Naive thymus-derived CD8-positive, alpha-beta T cell (primary cell): ENCODE results near the gene ZCCHC24. TPM values are rescaled to one million over a fixed set of nuclear protein-coding genes. Genes with fewer than 3 reads are reported as not detected.

Experiments used
- ATAC-seq, 2 donors: fragments of 150-1000 bp; cut with Tn5 transposase in 1 of 2; sonication (Bioruptor Pico), chemical (Tn5 transposase) in 1 of 2; 1 replicate in 1 of 2; 2 replicates in 1 of 2; pipeline ENCODE4 v1.10.0; 2021; ENCODE audit warnings: mild to moderate bottlenecking in 2 of 2, moderate library complexity in 2 of 2
- POLR2A ChIA-PET: fragments of 350-600 bp; sonication (Branson Sonifier 250); formaldehyde crosslinking; loops from one replicate; lab custom pipeline; 2021; ENCODE audit warnings: antibody characterized with exemption; lab: Charles Lee
- DNase-seq, 10 donors: peaks; one replicate each; pipeline versions ENCODE4 v3.0.0 to v3.0.0-alpha.2; 2020 to 2022
- H3K27ac Mint-ChIP-seq, 10 donors: one replicate each; pipeline ENCODE4 v1.8.0; 2020 to 2022; ENCODE audit warnings: mild to moderate bottlenecking in 10 of 10, mixed read lengths in 10 of 10, moderate library complexity in 4 of 10, inconsistent platforms in 1 of 10
- H3K27me3 Mint-ChIP-seq, 5 donors: one replicate each; pipeline ENCODE4 v1.8.0; 2021 to 2022; ENCODE audit warnings: mixed read lengths in 5 of 5
- H3K36me3 Mint-ChIP-seq, 3 donors: one replicate each; pipeline ENCODE4 v1.8.0; 2020 to 2022; ENCODE audit warnings: mixed read lengths in 3 of 3, mild to moderate bottlenecking in 2 of 3, inconsistent platforms in 1 of 3
- H3K4me1 Mint-ChIP-seq, 4 donors: one replicate each; pipeline ENCODE4 v1.8.0; 2021 to 2022; ENCODE audit warnings: mixed read lengths in 4 of 4
- H3K4me3 Mint-ChIP-seq, 10 donors: one replicate each; pipeline ENCODE4 v1.8.0; 2020 to 2022; ENCODE audit warnings: mild to moderate bottlenecking in 10 of 10, mixed read lengths in 10 of 10, moderate library complexity in 6 of 10, inconsistent platforms in 1 of 10
- H3K9me3 Mint-ChIP-seq, 9 donors: one replicate each; pipeline ENCODE4 v1.8.0; 2020 to 2022; ENCODE audit warnings: mixed read lengths in 9 of 9, mild to moderate bottlenecking in 3 of 9, inconsistent platforms in 1 of 9, moderate library complexity in 1 of 9
- polyA plus RNA-seq, 3 donors: library from polyadenylated mRNA; unstranded; fragments of 300-500 nt; fragmentation: Illumina TruSeq; gene quantifications; one replicate each; pipeline ENCODE4 v1.2.3, GENCODE V29; 2021
- total RNA-seq, 8 experiments: library from RNA in 2 of 8; stranded (reverse) in 2 of 8; gene quantifications; one replicate each; pipeline ENCODE4 v1.2.3 and lab custom pipeline; 2021 to 2026

Gene ZCCHC24
- total and polyA plus RNA-seq, 5 experiments from 2014 or later = 0.12 to 1.7 (median 0.65) TPM

DNA sequence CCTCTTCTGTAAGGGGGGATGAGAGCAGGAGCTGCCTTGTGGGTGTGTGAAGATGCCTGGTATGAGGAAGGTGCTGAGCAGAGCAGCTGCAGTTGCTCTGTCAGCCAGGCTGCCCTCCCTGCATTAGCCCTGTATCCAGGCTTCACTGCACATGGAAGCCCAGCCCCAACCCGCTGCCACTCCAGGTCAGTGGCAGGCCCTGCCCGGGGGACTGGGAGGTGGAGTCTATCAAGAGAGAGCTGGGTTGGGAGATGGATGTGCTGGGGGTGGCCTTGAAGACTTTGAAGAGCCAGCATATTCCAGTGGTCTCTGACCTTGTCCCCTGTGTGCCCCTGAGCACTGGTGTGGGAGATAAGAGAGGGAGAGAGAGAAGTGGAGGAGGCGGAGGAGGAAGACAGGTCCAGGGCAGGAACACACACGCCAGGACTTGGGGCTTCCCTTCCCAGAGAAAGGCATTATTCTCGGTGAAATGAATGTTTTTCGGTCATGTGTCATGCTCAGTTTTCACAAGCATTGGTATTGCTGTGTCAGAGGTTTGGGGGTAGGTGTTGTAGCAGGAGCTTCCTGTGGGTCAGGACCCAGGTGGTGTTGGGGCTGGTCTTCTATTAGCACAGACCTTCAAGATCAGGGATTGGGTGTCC is 95.5 kb downstream of the ZCCHC24 start:
- Mint-ChIP-seq H3K27me3 (no peaks in the 10 kb centered on the region), H3K4me1 (peaks cover 11 to 41% (median 30%) of the 10 kb centered on the region in 4 donors), H3K27ac (peak overlapping the region in 6 of 10 donors; percentile 9 to 92 (median 69)), H3K9me3 (no peaks in the 10 kb centered on the region), H3K4me3 (peak overlapping the region in 4 of 10 donors; percentile 4 to 73 (median 41)), H3K36me3 (peaks cover 0 to 49% (median 35%) of the 10 kb centered on the region in 3 donors)
- DNase-seq = no peak
- ATAC-seq = no peak
- POLR2A ChIA-PET = interaction anchor here (1.1 kb wide), 1 partner anchor 27 kb away, joined by 3 read pairs; no protein-coding TSS in a partner anchor

DNA sequence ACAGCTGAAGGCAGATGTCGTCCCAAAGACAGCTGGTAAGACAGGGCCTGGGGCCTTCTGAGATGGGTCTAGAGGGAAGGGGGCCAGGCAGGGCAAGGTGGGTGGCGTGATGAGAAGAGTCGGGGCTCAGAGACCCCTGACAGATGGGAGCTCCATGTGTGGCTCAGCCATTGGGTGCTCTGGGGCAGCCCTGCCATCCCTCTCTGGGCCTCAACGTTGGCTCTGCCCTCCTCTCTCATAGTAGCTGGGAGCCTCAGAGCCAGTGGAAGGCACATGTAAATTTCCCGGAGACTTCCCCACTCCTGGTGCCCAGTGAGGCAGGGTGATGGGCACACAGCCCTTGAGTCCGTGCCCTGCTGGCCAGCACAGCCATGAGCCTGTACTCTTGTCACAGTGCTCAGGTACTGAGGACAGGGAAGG is 96.3 kb downstream of the ZCCHC24 start:
- Mint-ChIP-seq H3K4me1 (peaks cover 12 to 36% (median 29%) of the 10 kb centered on the region in 4 donors), H3K27me3 (no peaks in the 10 kb centered on the region), H3K27ac (peak overlapping the region; percentile 66 to 92 (median 89)), H3K36me3 (peaks cover 0 to 41% (median 28%) of the 10 kb centered on the region in 3 donors), H3K9me3 (no peaks in the 10 kb centered on the region), H3K4me3 (peak overlapping the region; percentile 73 to 90 (median 82))
- DNase-seq (no peak), ATAC-seq (no peak)
- POLR2A ChIA-PET = interaction anchor here (0.6 to 2.7 kb wide), 3 partner anchors 9 to 96 kb away, joined by 3 to 10 read pairs (median 7); partner anchors contain the start of gene ZCCHC24

DNA sequence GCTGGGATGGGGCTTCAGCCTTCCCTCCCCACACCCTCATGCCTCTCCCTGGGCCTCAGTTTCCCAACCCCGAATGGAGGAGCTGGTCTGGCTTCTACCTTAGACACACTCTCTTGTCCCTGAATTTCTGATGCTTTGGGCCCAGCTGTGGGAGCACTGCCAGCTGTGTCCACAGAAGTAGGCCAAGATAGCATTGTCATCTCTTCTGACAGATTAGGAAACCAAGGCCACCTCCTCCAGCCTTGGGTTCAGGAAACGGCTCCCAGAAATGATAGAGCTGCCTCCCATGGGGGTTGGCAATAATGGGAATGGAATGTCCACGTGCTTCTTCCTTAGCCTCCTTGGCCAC is 96.8 kb downstream of the ZCCHC24 start:
- DNase-seq = no peak
- Mint-ChIP-seq H3K27ac (peak overlapping the region; percentile 66 to 92 (median 89)), H3K4me1 (peaks cover 14 to 32% (median 28%) of the 10 kb centered on the region in 4 donors), H3K27me3 (no peaks in the 10 kb centered on the region), H3K9me3 (no peaks in the 10 kb centered on the region), H3K4me3 (peak overlapping the region; percentile 73 to 90 (median 82)), H3K36me3 (peaks cover 0 to 36% (median 24%) of the 10 kb centered on the region in 3 donors)
- no peak for ATAC-seq
- POLR2A ChIA-PET = interaction anchor here (0.6 to 3.2 kb wide), 4 partner anchors 10 to 106 kb away, joined by 3 to 12 read pairs (median 8); partner anchors contain the start of gene ZCCHC24

DNA sequence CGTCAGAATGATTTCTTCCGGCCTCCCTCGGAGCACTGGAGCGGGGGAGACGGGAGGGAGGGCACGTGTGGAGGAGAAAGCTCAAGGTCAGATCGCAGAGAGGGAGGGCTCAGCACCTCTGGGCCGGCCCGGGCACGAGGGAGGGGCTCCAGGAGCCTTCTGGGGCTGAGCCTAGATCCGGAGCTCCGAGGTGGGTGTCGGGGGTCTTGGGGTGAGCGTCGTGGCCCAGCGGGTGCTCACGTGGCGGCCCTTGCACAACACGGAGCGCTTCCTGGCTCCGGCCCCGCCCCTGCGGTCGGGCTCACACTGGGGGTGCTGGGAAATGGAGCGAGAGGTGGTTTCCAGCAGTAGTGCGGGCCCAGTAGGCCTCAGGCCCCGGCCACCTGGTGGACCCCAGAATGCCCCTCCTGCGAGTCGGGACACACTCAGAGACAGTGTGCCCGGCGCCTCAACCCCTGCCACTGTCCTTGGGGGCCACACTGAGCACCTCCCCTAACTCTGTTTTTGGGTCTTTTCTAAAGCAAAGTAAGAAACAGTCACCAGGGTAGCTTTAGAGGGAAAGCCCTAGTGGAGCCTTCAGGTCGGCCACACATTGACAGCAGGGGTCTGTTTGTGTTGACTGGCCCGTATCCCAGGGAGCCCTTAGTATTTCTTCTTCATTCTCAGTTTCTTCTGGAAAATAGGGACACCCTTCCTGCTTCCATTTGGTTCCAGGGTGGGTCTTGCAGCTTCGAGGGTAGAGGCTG is 97.4 kb downstream of the ZCCHC24 start:
- DNase-seq (peak; percentile 40 to 74 (median 60)), ATAC-seq (peak; percentile 54 to 64)
- POLR2A ChIA-PET = interaction anchor here (0.6 to 6.4 kb wide), 6 partner anchors 10 to 106 kb away, joined by 3 to 41 read pairs (median 8); partner anchors contain the start of gene ZCCHC24
- Mint-ChIP-seq H3K36me3 (peaks cover 0 to 31% (median 18%) of the 10 kb centered on the region in 3 donors), H3K4me3 (peak overlapping the region; percentile 73 to 90 (median 82)), H3K27ac (peak overlapping the region; percentile 66 to 92 (median 89)), H3K27me3 (no peaks in the 10 kb centered on the region), H3K4me1 (peaks cover 12 to 28% (median 26%) of the 10 kb centered on the region in 4 donors), H3K9me3 (no peaks in the 10 kb centered on the region)

DNA sequence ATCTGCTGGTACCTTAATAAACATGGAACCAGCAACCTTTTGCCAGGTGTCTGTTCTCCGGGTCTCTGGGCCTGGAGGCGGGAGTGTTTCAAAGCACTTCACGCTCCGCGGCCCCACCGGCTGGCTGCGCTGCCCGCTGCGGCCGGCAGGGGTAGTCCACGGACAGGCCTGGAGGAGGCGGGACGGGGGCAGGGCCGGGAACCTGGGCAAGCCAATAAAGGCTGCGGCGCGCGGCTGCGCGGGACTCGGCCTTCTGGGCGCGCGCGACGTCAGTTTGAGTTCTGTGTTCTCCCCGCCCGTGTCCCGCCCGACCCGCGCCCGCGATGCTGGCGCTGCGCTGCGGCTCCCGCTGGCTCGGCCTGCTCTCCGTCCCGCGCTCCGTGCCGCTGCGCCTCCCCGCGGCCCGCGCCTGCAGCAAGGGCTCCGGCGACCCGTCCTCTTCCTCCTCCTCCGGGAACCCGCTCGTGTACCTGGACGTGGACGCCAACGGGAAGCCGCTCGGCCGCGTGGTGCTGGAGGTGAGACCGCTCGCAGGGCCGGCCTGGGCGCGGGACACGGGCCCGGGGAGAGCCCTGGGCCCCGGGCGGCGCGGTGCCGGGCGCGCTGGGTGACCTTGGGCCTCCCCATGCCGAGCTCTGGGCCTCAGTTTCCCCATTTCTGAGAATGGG is 98.1 kb downstream of the ZCCHC24 start, which contains the start of gene PPIF:
PPIF (plus strand) TSS at position 244 of the 668 bp plus-strand sequence; CDS start at position 324, 80 bp downstream.
- peak within 1 kb of the TSS; percentile 73 to 90 (median 82) for H3K4me3 Mint-ChIP-seq
- no peaks in the 10 kb centered on the region for H3K9me3 Mint-ChIP-seq
- H3K4me1 Mint-ChIP-seq = peaks cover 13 to 28% (median 25%) of the 10 kb centered on the region in 4 donors
- peak within 1 kb of the TSS; percentile 66 to 92 (median 89) for H3K27ac Mint-ChIP-seq
- H3K36me3 Mint-ChIP-seq = peaks cover 0 to 25% (median 12%) of the 10 kb centered on the region in 3 donors
- H3K27me3 Mint-ChIP-seq = no peaks in the 10 kb centered on the region
- DNase-seq (peak; percentile 82 to 93 (median 88)), ATAC-seq (peak; percentile 89 to 91)
- POLR2A ChIA-PET = interaction anchor here (0.9 to 6.4 kb wide), 6 partner anchors 11 to 105 kb away, joined by 3 to 41 read pairs (median 8); partner anchors contain the start of gene ZCCHC24

DNA sequence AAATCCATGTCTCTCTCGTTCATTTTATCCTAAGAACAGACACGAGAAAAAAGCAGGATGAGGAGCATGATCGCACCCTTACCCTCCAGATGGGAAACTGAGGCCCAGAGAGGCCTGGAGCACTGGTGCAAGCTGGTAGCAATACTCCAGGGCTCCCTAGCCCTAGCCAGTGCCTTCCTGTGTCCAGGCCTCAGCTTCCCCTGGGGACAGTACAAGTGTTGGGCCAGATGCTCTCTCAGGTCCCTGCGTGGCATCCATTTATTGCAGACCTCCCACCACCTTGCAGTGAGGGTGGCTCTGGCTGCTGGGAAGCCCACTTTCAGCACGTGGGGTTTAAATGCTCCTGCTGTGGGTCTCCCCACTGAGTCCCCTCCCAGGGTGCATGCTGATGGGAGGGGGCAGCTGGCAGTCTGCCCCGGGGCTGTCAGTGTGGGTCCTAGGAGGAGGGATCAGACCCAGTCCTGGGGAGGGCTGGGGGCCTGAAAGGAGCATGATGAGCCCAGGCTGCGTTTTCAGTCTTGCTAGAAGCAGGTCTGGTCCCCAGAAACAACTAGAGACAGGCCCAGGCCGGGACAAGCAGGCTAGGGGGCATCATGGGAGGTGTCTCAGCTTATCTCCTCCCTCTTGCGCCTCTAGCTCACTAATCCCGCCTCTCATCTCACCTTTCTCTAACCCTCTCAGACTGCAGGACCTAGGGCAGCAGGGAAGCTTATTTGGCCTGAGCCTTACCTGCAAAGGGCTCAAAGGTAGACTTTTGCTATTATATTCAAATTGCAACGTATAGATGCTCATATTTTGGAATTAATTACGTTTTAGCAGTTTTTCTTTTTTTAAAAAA is 98.8 kb downstream of the ZCCHC24 start:
- Mint-ChIP-seq H3K36me3 (peaks cover 0 to 17% (median 8%) of the 10 kb centered on the region in 3 donors), H3K27me3 (no peaks in the 10 kb centered on the region), H3K4me3 (peak overlapping the region in 8 of 10 donors; percentile 8 to 85 (median 44)), H3K27ac (peak overlapping the region in 3 of 10 donors; percentile 34 to 78 (median 61)), H3K4me1 (peaks cover 13 to 28% (median 25%) of the 10 kb centered on the region in 4 donors), H3K9me3 (no peaks in the 10 kb centered on the region)
- DNase-seq = peak in 3 of 10 donors; percentile 14 to 22 (median 19)
- POLR2A ChIA-PET = interaction anchor here (0.9 to 6.4 kb wide), 4 partner anchors 11 to 104 kb away, joined by 3 to 41 read pairs (median 11); no protein-coding TSS in a partner anchor
- peak in 1 of 2 donors; percentile 31 for ATAC-seq

GRCh38 chr10:79346012-79346340 is 99.4 kb downstream of the ZCCHC24 start:
- Mint-ChIP-seq H3K36me3 (peaks cover 0 to 16% (median 7%) of the 10 kb centered on the region in 3 donors), H3K27me3 (no peaks in the 10 kb centered on the region), H3K27ac (peak overlapping the region in 2 of 10 donors; percentile 61 to 78), H3K4me3 (peak overlapping the region in 4 of 10 donors; percentile 18 to 48 (median 39)), H3K9me3 (no peaks in the 10 kb centered on the region), H3K4me1 (peaks cover 13 to 28% (median 24%) of the 10 kb centered on the region in 4 donors)
- no peak for ATAC-seq
- no peak for DNase-seq
- POLR2A ChIA-PET = interaction anchor here (3.2 to 6.4 kb wide), 2 partner anchors 24 to 104 kb away, joined by 12 to 41 read pairs; no protein-coding TSS in a partner anchor

DNA sequence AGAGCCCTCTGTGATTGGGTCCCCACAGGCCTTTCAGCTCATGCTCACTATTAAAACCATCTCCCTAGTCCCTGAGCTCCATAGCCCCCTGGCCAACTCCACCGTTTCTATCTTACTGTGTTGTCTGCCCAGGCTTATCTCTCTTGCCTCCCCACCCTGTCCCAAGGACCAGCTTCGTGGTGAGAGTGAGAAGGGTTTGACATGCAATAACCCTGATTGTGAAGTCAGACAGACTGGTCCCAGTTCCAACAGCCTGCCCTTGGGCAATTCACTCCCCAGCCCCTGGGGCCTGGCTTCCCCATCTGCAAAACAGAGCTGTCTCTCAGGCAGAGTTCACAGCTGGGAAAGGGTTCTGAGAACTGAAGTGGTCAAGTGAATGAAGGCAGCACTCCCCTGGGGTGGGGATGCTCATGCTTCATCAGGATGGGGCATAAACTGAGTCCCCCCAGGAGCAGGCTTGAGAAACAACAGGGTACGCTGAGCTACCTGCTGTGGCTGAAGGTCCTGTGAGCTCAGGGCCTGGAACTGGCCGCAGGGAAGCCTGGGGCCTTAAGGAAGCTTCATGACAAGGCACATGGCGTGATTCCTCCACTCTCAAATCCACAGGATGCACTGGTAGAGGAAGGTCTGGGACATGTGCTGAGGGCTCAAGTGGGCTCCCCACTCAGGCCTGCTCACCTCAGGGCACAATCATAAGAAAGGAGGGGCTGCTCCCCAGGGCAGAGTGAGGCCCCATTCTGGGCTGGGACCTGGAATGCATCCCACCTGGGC is 100.0 kb downstream of the ZCCHC24 start:
- DNase-seq = no peak
- Mint-ChIP-seq H3K4me1 (peaks cover 16 to 28% (median 24%) of the 10 kb centered on the region in 4 donors), H3K9me3 (no peaks in the 10 kb centered on the region), H3K27me3 (no peaks in the 10 kb centered on the region), H3K27ac (peak overlapping the region in 3 of 10 donors; percentile 11 to 43 (median 12)), H3K36me3 (peaks cover 0 to 11% (median 7%) of the 10 kb centered on the region in 3 donors), H3K4me3 (no peak overlapping the region)
- POLR2A ChIA-PET = interaction anchor here (0.8 to 6.4 kb wide), 3 partner anchors 14 to 103 kb away, joined by 4 to 41 read pairs (median 12); no protein-coding TSS in a partner anchor
- no peak for ATAC-seq

GRCh38 chr10:79344502-79345195 is 100.8 kb downstream of the ZCCHC24 start:
- peak overlapping the region in 4 of 10 donors; percentile 11 to 51 (median 28) for H3K27ac Mint-ChIP-seq
- DNase-seq (no peak), ATAC-seq (no peak)
- no peaks in the 10 kb centered on the region for H3K27me3 Mint-ChIP-seq
- no peaks in the 10 kb centered on the region for H3K9me3 Mint-ChIP-seq
- H3K4me3 Mint-ChIP-seq = no peak overlapping the region
- POLR2A ChIA-PET = interaction anchor here (0.6 to 6.4 kb wide), 3 partner anchors 13 to 22 kb away, joined by 3 to 41 read pairs (median 4); no protein-coding TSS in a partner anchor
- peaks cover 16 to 28% (median 19%) of the 10 kb centered on the region in 4 donors for H3K4me1 Mint-ChIP-seq
- peaks cover 0 to 3% (median 2%) of the 10 kb centered on the region in 3 donors for H3K36me3 Mint-ChIP-seq
